Measurements from ENCODE around the gene SPTB. TPM values are rescaled to one million over a fixed set of nuclear protein-coding genes. Genes with fewer than 3 reads are reported as not detected.

The SPTB gene
- total and polyA plus RNA-seq, 10 of the 15 experiments (the other 5 are each of a cell fraction or from before 2014, with no cell fraction given) = under 0.01 to 0.04 (median 0.02) TPM; not detected in 4

- CTCF ChIA-PET = interaction anchor here (0.6 kb wide), 1 partner anchor 26 kb away, joined by 3 read pairs; no protein-coding TSS in a partner anchor
- Histone ChIP-seq H3K4me2 (ENCODE audit: control insufficient read depth, insufficient read depth) (no peak overlapping the region), H3K4me3 (no peak overlapping the region), H3K9me3 (replicated peaks; ENCODE audit: control insufficient read depth, insufficient read depth, low read length) (no peaks in the 10 kb centered on the region), H3K9ac (ENCODE audit: control insufficient read depth, insufficient read depth, low read length) (no peak overlapping the region), H3K36me3 (ENCODE audit: control insufficient read depth in 2 of 2, insufficient read depth in 2 of 2, low read length in 1 of 2) (no peaks in the 10 kb centered on the region), H4K20me1 (ENCODE audit: control insufficient read depth, insufficient read depth) (no peaks in the 10 kb centered on the region), H3K27ac (ENCODE audit: control insufficient read depth, insufficient read depth) (no peak overlapping the region), H3K27me3 (replicated peaks in 1 of 2; ENCODE audit: control insufficient read depth in 2 of 2, insufficient read depth in 2 of 2, low read length in 1 of 2) (peaks cover 5 to 27% of the 10 kb centered on the region in 2 experiments; a peak in 3 of 4 replicates), H3K79me2 (ENCODE audit: control insufficient read depth, insufficient read depth, low read length) (no peaks in the 10 kb centered on the region), H3K4me1 (ENCODE audit: control insufficient read depth, insufficient read depth, low read length) (peaks cover 5% of the 10 kb centered on the region; the same call in 1 of the 2 replicates), H2AFZ (ENCODE audit: control insufficient read depth, low read depth, low read length) (no peak overlapping the region)
- FAIRE-seq (no peak), DNase-seq (ENCODE audit: low read depth, low spot score) (no peak), ATAC-seq (peak; percentile 42)
- POLR2A ChIA-PET = interaction anchor here (1.6 kb wide), 1 partner anchor 17 kb away, joined by 3 read pairs; no protein-coding TSS in a partner anchor
- in situ Hi-C loops (cut with MboI) = no loop called here
- intact Hi-C loops (cut with micrococcal nuclease; ENCODE audit: unreplicated experiment) = no loop called here
- 35% methylated on average over 18 of the region's 18 CpGs for WGBS (ENCODE audit: insufficient coverage, insufficient replicate concordance, low lambda C conversion rate, missing lambda C conversion rate)
- RAD21 ChIA-PET (ENCODE audit: unreplicated experiment) = no interaction called here
- BruUV-seq (replicated peaks) = no TSS peak
- SMC1A ChIA-PET (ENCODE audit: uncharacterized antibody, unreplicated experiment) = interaction anchor here (1.4 kb wide), 1 partner anchor 31 kb away, joined by 3 read pairs; no protein-coding TSS in a partner anchor
- TF ChIP-seq CBX3 (IDR thresholded peaks at IDR 0.05; ENCODE audit: borderline replicate concordance, low read depth) (no peak), PBX3 (IDR thresholded peaks at IDR 0.05; ENCODE audit: insufficient replicate concordance, low read depth, low read length) (no peak), SMAD5 (IDR thresholded peaks at IDR 0.05; ENCODE audit: low read depth) (no peak), MAX (IDR thresholded peaks at IDR 0.05; ENCODE audit: low read depth, low read length) (no peak; the same call in 1 of the 2 replicates), JUND (IDR thresholded peaks at IDR 0.05; ENCODE audit: low read depth, low read length) (no peak), PKNOX1 (IDR thresholded peaks at IDR 0.05) (no peak), WRNIP1 (IDR thresholded peaks at IDR 0.05; ENCODE audit: borderline replicate concordance, low read depth, low read length) (no peak), RAD21 (IDR thresholded peaks at IDR 0.05; ENCODE audit: insufficient read depth, low read depth, low read length) (no peak), HDAC6 (IDR thresholded peaks at IDR 0.05; ENCODE audit: unreplicated experiment) (no peak), BACH1 (IDR thresholded peaks at IDR 0.05; ENCODE audit: borderline replicate concordance) (no peak), SREBF1 (IDR thresholded peaks at IDR 0.05; ENCODE audit: low read length) (no peak), ZNF687 (IDR thresholded peaks at IDR 0.05) (peak; percentile 5; the same call in 1 of the 2 replicates), SREBF2 (IDR thresholded peaks at IDR 0.05; ENCODE audit: low read length) (no peak), RELB (IDR thresholded peaks at IDR 0.05; ENCODE audit: low read depth) (0 out of 2 replicates have a peak, but pooled peaks have one; percentile 33), RELA (IDR thresholded peaks at IDR 0.05; ENCODE audit: borderline replicate concordance, partially characterized antibody) (no peak)
Observed at GRCh38 chr14:64705381-64706118, 174.2 kb downstream of the SPTB start.
